A673 (cell line): ENCODE measurements around the gene EXD3.

Source experiments
- CTCF ChIP-seq: fragments of 300-800, 200-600 bp; sonication (generic); conservative IDR thresholded peaks from 2 replicates; pipeline ENCODE4 v1.5.1; 2017; ENCODE audit warnings: low read depth, mild to moderate bottlenecking, antibody characterized with exemption, low read length, moderate library complexity, mixed read lengths
- EZH2 ChIP-seq: fragments of 200-600 bp; sonication (generic); IDR thresholded peaks from 2 replicates; pipeline ENCODE4 v1.6.1; 2017; ENCODE audit warnings: borderline replicate concordance, low read depth, mild to moderate bottlenecking, mixed read lengths, antibody characterized with exemption, low read length; ENCODE audit not compliant: poor library complexity, severe bottlenecking

GRCh38 chr9:137396634-137397367, 26.2 kb downstream of the EXD3 start:
- TF ChIP-seq CTCF, result no peak
- no peak for TF ChIP-seq EZH2
